Thoracic aorta (tissue), 2 donors: ENCODE measurements around the gene AP4M1. TPM values are rescaled to one million over a fixed set of nuclear protein-coding genes. Genes with fewer than 3 reads are reported as not detected.
A peak's percentile ranks its signal among the peaks of the same experiment; 100 is the strongest.

Experiments used
- ATAC-seq: fragments of 150-250 bp; one replicate; pipeline ENCODE4 v1.8.0; 2017; ENCODE audit warnings: low read depth; ENCODE audit not compliant: insufficient number of reproducible peaks, low FRiP score
- DNase-seq: peaks from one replicate; pipeline ENCODE4 v3.0.0-alpha.2; 2020; ENCODE audit warnings: low spot score
- H3K27ac ChIP-seq, 2 donors: fragments of 200-600 bp; sonication (generic); 1 replicate in 1 of 2; 2 replicates in 1 of 2; pipeline ENCODE4 v1.5.1; 2016; ENCODE audit warnings: mild to moderate bottlenecking in 2 of 2, moderate library complexity in 2 of 2
- H3K27me3 ChIP-seq: fragments of 200-600 bp; sonication (generic); replicated peaks from 2 replicates; pipeline ENCODE4 v1.6.0; 2016; ENCODE audit warnings: mild to moderate bottlenecking; ENCODE audit not compliant: insufficient read depth
- H3K36me3 ChIP-seq: fragments of 200-600 bp; sonication (generic); one replicate; pipeline ENCODE4 v1.5.1; 2016
- H3K4me1 ChIP-seq, 2 donors: fragments of 200-600 bp; sonication (generic); 1 replicate in 1 of 2; 2 replicates in 1 of 2; pipeline versions ENCODE4 v1.5.1 to v1.6.0; 2016; ENCODE audit warnings: low read depth in 2 of 2, mild to moderate bottlenecking in 1 of 2; ENCODE audit not compliant: control insufficient read depth in 1 of 2
- H3K4me3 ChIP-seq: fragments of 200-600 bp; sonication (generic); 2 replicates; pipeline ENCODE4 v1.5.1; 2016; ENCODE audit warnings: mild to moderate bottlenecking
- H3K9me3 ChIP-seq: fragments of 200-600 bp; sonication (generic); 2 replicates; pipeline ENCODE4 v1.5.1; 2016
- CTCF ChIP-seq: fragments of 200-600 bp; sonication (generic); IDR thresholded peaks from one replicate; pipeline ENCODE4 v1.5.1; 2019; ENCODE audit warnings: antibody characterized with exemption
- total RNA-seq, 2 donors: library from RNA; depleted of rRNA; stranded (reverse); fragments of >200 nt; gene quantifications; one replicate each; pipeline versions ENCODE4 v1.1.0 to v1.2.3, GENCODE V29; 2016

AP4M1 gene
- total RNA-seq, 2 donors from 2014 or later = 22.3 to 23.8 TPM

GRCh38 chr7:100109521-100110163 lies 8.2 kb downstream of the AP4M1 start:
- Histone ChIP-seq H3K9me3 (no peaks in the 10 kb centered on the region), H3K36me3 (peaks cover 65% of the 10 kb centered on the region), H3K4me3 (no peak overlapping the region)

GRCh38 chr7:100111156-100111555 lies 9.7 kb downstream of the AP4M1 start:
- no peak for ATAC-seq
- peaks cover 58% of the 10 kb centered on the region for H3K36me3 ChIP-seq

More at GRCh38 chr7:100109521-100110163, 8.2 kb downstream of the AP4M1 start:
- Histone ChIP-seq H3K27me3 (no peaks in the 10 kb centered on the region), H3K4me1 (no peaks in the 10 kb centered on the region), H3K27ac (no peak overlapping the region)
- TF ChIP-seq CTCF = no peak
- no peak for DNase-seq
- ATAC-seq = no peak

GRCh38 chr7:100111914-100112313 lies 10.5 kb downstream of the AP4M1 start:
- H3K9me3 ChIP-seq = no peaks in the 10 kb centered on the region
- H3K36me3 ChIP-seq = peaks cover 53% of the 10 kb centered on the region
- TF ChIP-seq CTCF = no peak
- no peaks in the 10 kb centered on the region for H3K27me3 ChIP-seq
- no peaks in the 10 kb centered on the region for H3K4me1 ChIP-seq
- H3K4me3 ChIP-seq = no peak overlapping the region
- no peak overlapping the region for H3K27ac ChIP-seq
- ATAC-seq = peak; percentile 37
- DNase-seq = no peak

More at GRCh38 chr7:100111156-100111555, 9.7 kb downstream of the AP4M1 start:
- Histone ChIP-seq H3K27ac (no peak overlapping the region), H3K27me3 (no peaks in the 10 kb centered on the region), H3K9me3 (no peaks in the 10 kb centered on the region), H3K4me3 (no peak overlapping the region), H3K4me1 (no peaks in the 10 kb centered on the region)
- TF ChIP-seq CTCF = no peak
- DNase-seq = no peak

- Histone ChIP-seq H3K36me3 (peaks cover 30% of the 10 kb centered on the region), H3K4me3 (no peak overlapping the region), H3K27me3 (no peaks in the 10 kb centered on the region), H3K27ac (no peak overlapping the region), H3K9me3 (no peaks in the 10 kb centered on the region), H3K4me1 (peaks cover 4 to 8% of the 10 kb centered on the region in 2 donors)
- ATAC-seq = no peak
- no peak for DNase-seq
- TF ChIP-seq CTCF = no peak
Observed at GRCh38 chr7:100115026-100115425, 13.6 kb downstream of the AP4M1 start.

- no peak for DNase-seq
- no peak for ATAC-seq
- Histone ChIP-seq H3K27ac (peak overlapping the region; percentile 85 to 87), H3K36me3 (peaks cover 5% of the 10 kb centered on the region), H3K4me1 (peaks cover 11 to 16% of the 10 kb centered on the region in 2 donors), H3K4me3 (peak overlapping the region; percentile 84), H3K9me3 (no peaks in the 10 kb centered on the region), H3K27me3 (no peaks in the 10 kb centered on the region)
- TF ChIP-seq CTCF = no peak
Observed at GRCh38 chr7:100118388-100119071, 17.1 kb downstream of the AP4M1 start.
